ENCODE data around the gene RABGAP1. TPM values are rescaled to one million over a fixed set of nuclear protein-coding genes. Genes with fewer than 3 reads are reported as not detected.
A peak's percentile ranks its signal among the peaks of the same experiment; 100 is the strongest.

RABGAP1 gene
- total and polyA plus RNA-seq, 10 of the 15 experiments (the other 5 are each of a cell fraction or from before 2014, with no cell fraction given): 2.6 to 31.6 (median 12.5) TPM

- no peak overlapping the region for H3K9ac ChIP-seq (ENCODE audit: control insufficient read depth, insufficient read depth, low read length)
- no peaks in the 10 kb centered on the region; the same call in 1 of the 2 replicates for H3K79me2 ChIP-seq (ENCODE audit: control insufficient read depth, insufficient read depth, low read length)
- H3K27ac ChIP-seq (ENCODE audit: control insufficient read depth, insufficient read depth): no peak overlapping the region
- H3K4me1 ChIP-seq (ENCODE audit: control insufficient read depth, insufficient read depth, low read length): peaks cover 8% of the 10 kb centered on the region
- no peaks in the 10 kb centered on the region for H3K9me3 ChIP-seq (replicated peaks; ENCODE audit: control insufficient read depth, insufficient read depth, low read length)
- FAIRE-seq (no peak), DNase-seq (ENCODE audit: low read depth, low spot score) (no peak), ATAC-seq (no peak)
- ChIA-PET CTCF (interaction anchor here (1.2 to 4.4 kb wide), 11 partner anchors 9 to 258 kb away, joined by 3 to 32 read pairs (median 8); no protein-coding TSS in a partner anchor), RAD21 (ENCODE audit: unreplicated experiment) (interaction anchor here (1.5 to 2.9 kb wide), 2 partner anchors 11 to 258 kb away, joined by 7 to 16 read pairs; no protein-coding TSS in a partner anchor), POLR2A (no interaction called here), SMC1A (ENCODE audit: uncharacterized antibody, unreplicated experiment) (interaction anchor here (0.6 to 3.9 kb wide), 11 partner anchors 8 to 958 kb away, joined by 3 to 20 read pairs (median 4); no protein-coding TSS in a partner anchor)
- intact Hi-C loops (cut with micrococcal nuclease; ENCODE audit: unreplicated experiment): no loop called here
- H3K27me3 ChIP-seq (replicated peaks in 1 of 2; ENCODE audit: control insufficient read depth in 2 of 2, insufficient read depth in 2 of 2, low read length in 1 of 2): no peaks in the 10 kb centered on the region
- H4K20me1 ChIP-seq (ENCODE audit: control insufficient read depth, insufficient read depth): no peaks in the 10 kb centered on the region
- H3K4me2 ChIP-seq (ENCODE audit: control insufficient read depth, insufficient read depth): no peak overlapping the region
- H2AFZ ChIP-seq (ENCODE audit: control insufficient read depth, low read depth, low read length): no peak overlapping the region
- 59% methylated on average over 2 of the region's 2 CpGs for WGBS (ENCODE audit: insufficient coverage, insufficient replicate concordance, low lambda C conversion rate, missing lambda C conversion rate)
- H3K4me3 ChIP-seq: no peak overlapping the region
- in situ Hi-C loops (cut with MboI): no loop called here
- BruUV-seq (replicated peaks): no TSS peak
- TF ChIP-seq CTCF (IDR thresholded peaks at IDR 0.05 in 2 of 3, conservative IDR thresholded peaks at IDR 0.05 in 1 of 3; ENCODE audit: control insufficient read depth in 2 of 3, extremely low read depth in 1 of 3, insufficient read depth in 1 of 3, low read depth in 3 of 3, low read length in 3 of 3): peak in 2 of 3 experiments; percentile 6 to 15; a peak in 2 of 6 replicates
- TF ChIP-seq HDAC6 (IDR thresholded peaks at IDR 0.05; ENCODE audit: unreplicated experiment): no peak
- no peak for TF ChIP-seq PBX3 (IDR thresholded peaks at IDR 0.05; ENCODE audit: insufficient replicate concordance, low read depth, low read length)
- TF ChIP-seq RAD21 (IDR thresholded peaks at IDR 0.05; ENCODE audit: insufficient read depth, low read depth, low read length): 0 out of 2 replicates have a peak, but pooled peaks have one; percentile 10
- no peak for TF ChIP-seq BMI1 (IDR thresholded peaks at IDR 0.05; ENCODE audit: borderline replicate concordance)
- peaks cover 0 to 14% of the 10 kb centered on the region in 2 experiments; a peak in 2 of 4 replicates for H3K36me3 ChIP-seq (ENCODE audit: control insufficient read depth in 2 of 2, insufficient read depth in 2 of 2, low read length in 1 of 2)
Measured at GRCh38 chr9:123091459-123091858, 150.6 kb downstream of the RABGAP1 start.
